Fibroblast of pulmonary artery (primary cell): Measurements from ENCODE around the gene MRPL37.
"Not testable (repeated sequence)": the region's sequence is repeated elsewhere in the genome, so short reads cannot be mapped to it uniquely, and the experiment has no call there.

Experiments
- DNase-seq: peaks from one replicate; pipeline ENCODE4 v3.0.0-alpha.2; 2010; ENCODE audit warnings: low read depth
- H3K4me3 ChIP-seq: replicated peaks from 2 replicates; pipeline ENCODE4 v1.5.1; 2011; ENCODE audit warnings: low read depth, mild to moderate bottlenecking, control low read depth, low read length, moderate library complexity
- CTCF ChIP-seq: IDR thresholded peaks from 2 replicates; pipeline ENCODE4 v1.5.1; 2011; ENCODE audit warnings: mild to moderate bottlenecking, control low read depth, low read length, inconsistent platforms; ENCODE audit errors: missing control alignments

The MRPL37 gene

GRCh38 chr1:54165146-54165545 is 34.8 kb upstream of the MRPL37 start:
- no peak for TF ChIP-seq CTCF

GRCh38 chr1:54166357-54166756 is 33.6 kb upstream of the MRPL37 start:
- DNase-seq, H3K4me3 ChIP-seq: not testable (repeated sequence)

More at GRCh38 chr1:54165146-54165545, 34.8 kb upstream of the MRPL37 start:
- DNase-seq = no peak
- no peak overlapping the region for H3K4me3 ChIP-seq

GRCh38 chr1:54167422-54168139 is 32.4 kb upstream of the MRPL37 start:
- no peak overlapping the region for H3K4me3 ChIP-seq
- no peak for TF ChIP-seq CTCF
- DNase-seq = peak; percentile 10

- no peak for DNase-seq
- no peak overlapping the region for H3K4me3 ChIP-seq
- TF ChIP-seq CTCF = no peak
These were observed 31.6 kb upstream of the MRPL37 start for GRCh38 chr1:54168206-54168965.

- TF ChIP-seq CTCF = no peak
- no peak for DNase-seq
These were observed 30.9 kb upstream of the MRPL37 start for GRCh38 chr1:54169068-54169467.

GRCh38 chr1:54171016-54171415 is 29.0 kb upstream of the MRPL37 start:
- H3K4me3 ChIP-seq = no peak overlapping the region
- TF ChIP-seq CTCF = no peak
- DNase-seq = no peak

More at GRCh38 chr1:54169068-54169467, 30.9 kb upstream of the MRPL37 start:
- no peak overlapping the region for H3K4me3 ChIP-seq

GRCh38 chr1:54171606-54172005 is 28.4 kb upstream of the MRPL37 start:
- H3K4me3 ChIP-seq = no peak overlapping the region
- no peak for TF ChIP-seq CTCF
- no peak for DNase-seq
